CD4-positive, alpha-beta T cell (primary cell): ENCODE data around the gene RGS17. TPM values are rescaled to one million over a fixed set of nuclear protein-coding genes. Genes with fewer than 3 reads are reported as not detected.

Source experiments
- ATAC-seq: fragments of 200-7000 bp; cut with Tn5 transposase; one replicate; pipeline ENCODE4 v1.10.0; 2022; ENCODE audit warnings: mild to moderate bottlenecking; ENCODE audit not compliant: poor library complexity
- CTCF ChIA-PET: fragments of 350-600 bp; sonication (Branson Sonifier 250); formaldehyde crosslinking; loops from one replicate; lab custom pipeline; 2021; ENCODE audit warnings: antibody characterized with exemption, inconsistent platforms; lab: Charles Lee
- POLR2A ChIA-PET: fragments of 350-600 bp; sonication (Branson Sonifier 250); formaldehyde crosslinking; loops from one replicate; lab custom pipeline; 2021; ENCODE audit warnings: antibody characterized with exemption, inconsistent platforms; lab: Charles Lee
- DNase-seq, 14 experiments: peaks; one replicate each; pipeline ENCODE4 v3.0.0-alpha.2; 2013 to 2020; ENCODE audit warnings: mixed read lengths in 2 of 14
- H3K27ac ChIP-seq, 2 donors: one replicate each; pipeline versions ENCODE4 v1.5.1 to v1.7.0; 2013; ENCODE audit warnings: low read length in 2 of 2, low read depth in 1 of 2, mild to moderate bottlenecking in 1 of 2
- H3K27me3 ChIP-seq, 2 experiments: 1 replicate in 1 of 2; 2 replicates in 1 of 2; pipeline versions ENCODE4 v1.6.1 to v1.7.0; 2013; ENCODE audit warnings: low read length in 2 of 2, control low read depth in 1 of 2, mild to moderate bottlenecking in 1 of 2, moderate library complexity in 1 of 2; ENCODE audit not compliant: insufficient read depth in 2 of 2, control insufficient read depth in 1 of 2
- H3K36me3 ChIP-seq: one replicate; pipeline ENCODE4 v1.6.1; 2013; ENCODE audit warnings: low read length, control low read depth; ENCODE audit not compliant: insufficient read depth
- H3K4me1 ChIP-seq: one replicate; pipeline ENCODE4 v1.6.1; 2013; ENCODE audit warnings: low read length, control low read depth; ENCODE audit not compliant: insufficient read depth
- H3K4me3 ChIP-seq: one replicate; pipeline ENCODE4 v1.5.1; 2013; ENCODE audit warnings: mild to moderate bottlenecking, low read length, moderate library complexity
- H3K9me3 ChIP-seq, 2 experiments: 1 replicate in 1 of 2; 2 replicates in 1 of 2; pipeline versions ENCODE4 v1.6.1 to v1.7.0; 2013; ENCODE audit warnings: low read length in 2 of 2, mild to moderate bottlenecking in 2 of 2, control low read depth in 1 of 2, moderate library complexity in 1 of 2; ENCODE audit not compliant: control insufficient read depth in 1 of 2, insufficient read depth in 1 of 2
- H3K27ac Mint-ChIP-seq: one replicate; pipeline ENCODE4 v1.8.0; 2020; ENCODE audit warnings: mixed read lengths
- H3K27me3 Mint-ChIP-seq: one replicate; pipeline ENCODE4 v1.8.0; 2021; ENCODE audit warnings: mixed read lengths
- H3K36me3 Mint-ChIP-seq: one replicate; pipeline ENCODE4 v1.8.0; 2021; ENCODE audit warnings: low read depth, mixed read lengths
- H3K4me1 Mint-ChIP-seq: one replicate; pipeline ENCODE4 v1.8.0; 2021; ENCODE audit warnings: low read depth, mixed read lengths
- H3K4me3 Mint-ChIP-seq: one replicate; pipeline ENCODE4 v1.8.0; 2020; ENCODE audit warnings: mild to moderate bottlenecking, mixed read lengths
- H3K9me3 Mint-ChIP-seq: one replicate; pipeline ENCODE4 v1.8.0; 2020; ENCODE audit warnings: mixed read lengths
- intact Hi-C, 2 experiments: fragments of 100-400 bp; cut with DNase I in 1 of 2; cut with micrococcal nuclease in 1 of 2; formaldehyde crosslinking; loops; one replicate each; pipeline versions ENCODE4 v1.15.1 to v1.9.0; 2023 to 2025; cut with DNase I, micrococcal nuclease
- total RNA-seq, 174 experiments: library from RNA in 2 of 174; stranded (reverse) in 2 of 174; gene quantifications; one replicate each; pipeline ENCODE4 v1.2.3 and lab custom pipeline; 2021 to 2026
- TF ChIP-seq, protein P1 (sequence below): fragments of 200-600 bp; IDR thresholded peaks from one replicate; pipeline ENCODE4 v1.8.0; 2022; ENCODE audit warnings: antibody characterized with exemption, mild to moderate bottlenecking

The RGS17 gene
- total RNA-seq, 2 experiments from 2014 or later = not detected

DNA sequence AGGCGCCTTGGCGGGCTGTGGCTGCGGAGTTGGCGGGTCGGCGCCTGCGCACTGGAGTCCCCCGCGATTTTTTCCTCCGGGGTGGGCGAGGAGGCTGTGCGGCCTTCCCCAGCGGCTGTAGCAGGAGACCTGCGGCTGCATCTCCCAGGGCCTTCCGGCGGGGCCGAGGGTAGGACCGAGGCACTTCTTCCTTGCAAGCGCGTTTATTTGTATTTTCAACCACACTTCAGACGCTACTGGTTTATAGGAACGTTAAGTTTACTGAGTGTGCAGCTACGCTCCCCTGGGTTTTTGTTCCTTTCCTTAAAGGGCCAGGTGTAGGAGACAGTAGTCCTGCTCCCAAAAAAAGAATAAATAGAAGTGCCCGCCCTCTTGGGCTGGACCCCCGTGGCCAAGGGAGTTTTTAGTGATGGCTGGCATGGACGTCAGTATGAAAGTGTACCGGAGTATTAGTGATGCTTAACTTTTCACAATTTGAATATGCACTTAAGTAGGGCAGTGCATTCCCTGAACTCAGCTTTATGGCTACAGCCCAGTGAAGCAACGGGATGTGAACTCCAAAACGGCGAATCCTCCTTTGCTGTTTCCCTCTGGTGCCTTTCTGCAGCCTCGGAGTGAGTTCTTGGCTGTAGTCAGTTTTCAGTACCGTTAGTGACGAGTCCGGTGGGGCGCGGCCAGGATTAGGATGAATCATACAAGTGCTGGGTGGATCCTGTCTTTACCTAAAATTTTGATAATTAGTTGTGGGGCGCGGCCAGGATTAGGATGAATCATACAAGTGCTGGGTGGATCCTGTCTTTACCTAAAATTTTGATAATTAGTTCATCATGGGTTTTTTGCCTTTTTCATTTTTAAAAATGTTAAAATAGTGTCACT, 147.2 kb downstream of the RGS17 start:
- peaks cover 30% of the 10 kb centered on the region for H3K4me1 ChIP-seq
- H3K9me3 ChIP-seq = no peaks in the 10 kb centered on the region
- peak in 13 of 14 experiments; percentile 61 to 97 (median 92) for DNase-seq
- H3K36me3 ChIP-seq = no peaks in the 10 kb centered on the region
- H3K27ac ChIP-seq = peak overlapping the region; percentile 81 to 93
- ChIA-PET POLR2A (interaction anchor here (0.7 to 1.7 kb wide), 6 partner anchors 13 to 1795 kb away, joined by 3 to 6 read pairs (median 4); partner anchors contain the start of gene MTRF1L), CTCF (no interaction called here)
- intact Hi-C loops = loop anchor here (2.0 to 10.0 kb wide), 3 partner anchors 19 to 1599 kb away; partner anchors contain the start of gene MTRF1L (in 2 of the 2)
- peak; percentile 53 for ATAC-seq
- H3K9me3 Mint-ChIP-seq = no peaks in the 10 kb centered on the region
- H3K4me3 Mint-ChIP-seq = peak overlapping the region; percentile 99
- TF ChIP-seq, protein P1, sequence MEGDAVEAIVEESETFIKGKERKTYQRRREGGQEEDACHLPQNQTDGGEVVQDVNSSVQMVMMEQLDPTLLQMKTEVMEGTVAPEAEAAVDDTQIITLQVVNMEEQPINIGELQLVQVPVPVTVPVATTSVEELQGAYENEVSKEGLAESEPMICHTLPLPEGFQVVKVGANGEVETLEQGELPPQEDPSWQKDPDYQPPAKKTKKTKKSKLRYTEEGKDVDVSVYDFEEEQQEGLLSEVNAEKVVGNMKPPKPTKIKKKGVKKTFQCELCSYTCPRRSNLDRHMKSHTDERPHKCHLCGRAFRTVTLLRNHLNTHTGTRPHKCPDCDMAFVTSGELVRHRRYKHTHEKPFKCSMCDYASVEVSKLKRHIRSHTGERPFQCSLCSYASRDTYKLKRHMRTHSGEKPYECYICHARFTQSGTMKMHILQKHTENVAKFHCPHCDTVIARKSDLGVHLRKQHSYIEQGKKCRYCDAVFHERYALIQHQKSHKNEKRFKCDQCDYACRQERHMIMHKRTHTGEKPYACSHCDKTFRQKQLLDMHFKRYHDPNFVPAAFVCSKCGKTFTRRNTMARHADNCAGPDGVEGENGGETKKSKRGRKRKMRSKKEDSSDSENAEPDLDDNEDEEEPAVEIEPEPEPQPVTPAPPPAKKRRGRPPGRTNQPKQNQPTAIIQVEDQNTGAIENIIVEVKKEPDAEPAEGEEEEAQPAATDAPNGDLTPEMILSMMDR = no peak
- H3K27me3 Mint-ChIP-seq = no peaks in the 10 kb centered on the region
- peak overlapping the region; percentile 97 for H3K4me3 ChIP-seq
- H3K27me3 ChIP-seq = no peaks in the 10 kb centered on the region
- peaks cover 52% of the 10 kb centered on the region for H3K4me1 Mint-ChIP-seq
- H3K27ac Mint-ChIP-seq = peak overlapping the region; percentile 98
- H3K36me3 Mint-ChIP-seq = peaks cover 17% of the 10 kb centered on the region

DNA sequence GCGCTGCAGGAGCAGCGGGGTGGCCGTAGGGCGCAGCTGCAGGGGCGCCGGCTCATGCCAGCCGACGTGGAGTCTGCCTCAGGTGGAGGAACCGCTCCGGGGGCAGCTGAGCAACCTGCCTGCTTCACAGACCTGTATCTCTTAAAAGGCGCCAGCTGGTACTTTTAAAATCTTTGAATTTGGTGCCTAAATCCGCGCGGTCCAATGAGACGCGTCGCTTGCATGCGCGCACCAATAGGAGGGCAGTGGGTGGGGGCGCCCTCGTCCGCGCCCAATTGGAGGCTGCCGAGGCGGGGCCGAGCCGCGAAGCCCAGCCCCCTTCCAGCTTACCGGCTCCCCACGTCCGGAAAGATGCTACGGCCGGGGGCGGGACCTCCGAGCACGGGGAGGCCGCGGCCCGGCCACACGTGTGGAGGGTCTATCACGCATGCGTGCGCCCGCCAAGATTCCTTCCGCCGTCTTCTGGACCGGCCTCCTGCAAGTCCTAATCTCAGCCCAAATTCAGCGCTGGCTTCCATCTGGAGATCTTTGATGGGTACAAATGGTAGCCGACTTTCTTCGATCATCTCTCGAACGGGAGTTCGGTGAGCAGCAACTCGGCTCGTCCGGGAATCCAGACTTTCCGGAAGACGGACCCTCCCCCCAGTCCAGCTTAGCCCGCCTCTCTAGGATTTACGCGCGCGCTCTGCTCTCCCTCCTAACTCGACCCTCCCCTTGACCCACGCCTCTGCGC, 148.0 kb downstream of the RGS17 start, which contains the start of gene FBXO5:
FBXO5 (minus strand) TSS at position 138 of the 733 bp plus-strand sequence; CDS start at position 56, 82 bp downstream.
- intact Hi-C loops = loop anchor here (2.0 to 10.0 kb wide), 3 partner anchors 20 to 1598 kb away; partner anchors contain the start of gene MTRF1L (in 1 of the 2)
- Histone ChIP-seq H3K4me1 (peaks cover 34% of the 10 kb centered on the region), H3K36me3 (no peaks in the 10 kb centered on the region), H3K27me3 (no peaks in the 10 kb centered on the region), H3K9me3 (no peaks in the 10 kb centered on the region), H3K27ac (peak within 1 kb of the TSS; percentile 81 to 93), H3K4me3 (peak within 1 kb of the TSS; percentile 97)
- TF ChIP-seq, protein P1 = no peak
- H3K4me3 Mint-ChIP-seq = peak within 1 kb of the TSS; percentile 99
- peaks cover 17% of the 10 kb centered on the region for H3K36me3 Mint-ChIP-seq
- H3K27me3 Mint-ChIP-seq = no peaks in the 10 kb centered on the region
- H3K9me3 Mint-ChIP-seq = no peaks in the 10 kb centered on the region
- ChIA-PET CTCF (no interaction called here), POLR2A (interaction anchor here (0.7 to 1.7 kb wide), 6 partner anchors 13 to 1796 kb away, joined by 3 to 6 read pairs (median 4); partner anchors contain the start of gene MTRF1L)
- peaks cover 52% of the 10 kb centered on the region for H3K4me1 Mint-ChIP-seq
- peak within 1 kb of the TSS; percentile 98 for H3K27ac Mint-ChIP-seq
- DNase-seq = peak; percentile 93 to 99 (median 96)
- ATAC-seq = peak; percentile 93
